ENCODE measurements around the gene HDAC11.

GRCh38 chr3:13535905-13536304 is 55.8 kb downstream of the HDAC11 start:
- TF ChIP-seq CTCF (conservative IDR thresholded peaks at IDR 0.05) (no peak), ZFX (IDR thresholded peaks at IDR 0.05) (no peak)
